Mucosa of rectum (tissue), 2 donors: ENCODE data around the gene PIEZO1.

Experiments
- H3K27ac ChIP-seq, 2 donors: one replicate each; pipeline ENCODE4 v1.7.0; 2013; ENCODE audit warnings: inconsistent platforms in 2 of 2, low read depth in 2 of 2, low read length in 2 of 2
- H3K27me3 ChIP-seq, 2 donors: one replicate each; pipeline ENCODE4 v1.7.0; 2013; ENCODE audit warnings: low read length in 2 of 2; ENCODE audit not compliant: control insufficient read depth in 2 of 2, insufficient read depth in 2 of 2
- H3K36me3 ChIP-seq, 2 donors: one replicate each; pipeline ENCODE4 v1.7.0; 2013; ENCODE audit warnings: low read length in 2 of 2; ENCODE audit not compliant: control insufficient read depth in 2 of 2, insufficient read depth in 2 of 2
- H3K4me1 ChIP-seq, 2 donors: one replicate each; pipeline ENCODE4 v1.7.0; 2013; ENCODE audit warnings: low read length in 2 of 2, mild to moderate bottlenecking in 1 of 2; ENCODE audit not compliant: control insufficient read depth in 2 of 2, insufficient read depth in 2 of 2
- H3K4me3 ChIP-seq, 2 donors: one replicate each; pipeline ENCODE4 v1.7.0; 2013; ENCODE audit warnings: low read length in 2 of 2
- H3K9ac ChIP-seq, 2 donors: one replicate each; pipeline ENCODE4 v1.7.0; 2013; ENCODE audit warnings: low read length in 2 of 2, low read depth in 1 of 2, mild to moderate bottlenecking in 1 of 2
- H3K9me3 ChIP-seq, 2 donors: one replicate each; pipeline ENCODE4 v1.7.0; 2013; ENCODE audit warnings: low read length in 2 of 2; ENCODE audit not compliant: control insufficient read depth in 2 of 2
- donor health status: healthy.
- donor health status: Normal muscosa, but diverticular disease.

The PIEZO1 gene

GRCh38 chr16:88766975-88767374, 18.0 kb downstream of the PIEZO1 start:
- Histone ChIP-seq H3K9me3 (no peaks in the 10 kb centered on the region), H3K4me3 (no peak overlapping the region), H3K27ac (no peak overlapping the region), H3K36me3 (no peaks in the 10 kb centered on the region), H3K9ac (no peak overlapping the region), H3K27me3 (no peaks in the 10 kb centered on the region), H3K4me1 (peaks cover 49 to 58% of the 10 kb centered on the region in 2 donors)

- no peak overlapping the region for H3K4me3 ChIP-seq
- H3K27ac ChIP-seq = no peak overlapping the region
These were observed 20.1 kb downstream of the PIEZO1 start for GRCh38 chr16:88764913-88765349.

GRCh38 chr16:88764080-88764479, 20.9 kb downstream of the PIEZO1 start:
- Histone ChIP-seq H3K4me1 (peaks cover 45 to 65% of the 10 kb centered on the region in 2 donors), H3K27me3 (no peaks in the 10 kb centered on the region), H3K9me3 (no peaks in the 10 kb centered on the region), H3K4me3 (no peak overlapping the region), H3K9ac (no peak overlapping the region), H3K36me3 (no peaks in the 10 kb centered on the region), H3K27ac (no peak overlapping the region)

More at GRCh38 chr16:88764913-88765349, 20.1 kb downstream of the PIEZO1 start:
- Histone ChIP-seq H3K4me1 (peaks cover 49 to 61% of the 10 kb centered on the region in 2 donors), H3K9me3 (no peaks in the 10 kb centered on the region), H3K9ac (no peak overlapping the region), H3K36me3 (no peaks in the 10 kb centered on the region), H3K27me3 (no peaks in the 10 kb centered on the region)

- H3K27ac ChIP-seq = peak overlapping the region in 1 of 2 donors; percentile 1
These were observed 21.4 kb downstream of the PIEZO1 start for GRCh38 chr16:88763502-88764053.

GRCh38 chr16:88762941-88763340, 22.1 kb downstream of the PIEZO1 start:
- H3K4me3 ChIP-seq = no peak overlapping the region
- peak overlapping the region in 1 of 2 donors; percentile 1 for H3K27ac ChIP-seq
- no peaks in the 10 kb centered on the region for H3K9me3 ChIP-seq
- H3K27me3 ChIP-seq = no peaks in the 10 kb centered on the region
- H3K36me3 ChIP-seq = no peaks in the 10 kb centered on the region
- H3K4me1 ChIP-seq = peaks cover 36 to 60% of the 10 kb centered on the region in 2 donors
- no peak overlapping the region for H3K9ac ChIP-seq

More at GRCh38 chr16:88763502-88764053, 21.4 kb downstream of the PIEZO1 start:
- H3K4me1 ChIP-seq = peaks cover 40 to 65% of the 10 kb centered on the region in 2 donors
- H3K36me3 ChIP-seq = no peaks in the 10 kb centered on the region
- H3K4me3 ChIP-seq = no peak overlapping the region
- no peaks in the 10 kb centered on the region for H3K9me3 ChIP-seq
- H3K27me3 ChIP-seq = no peaks in the 10 kb centered on the region
- no peak overlapping the region for H3K9ac ChIP-seq

GRCh38 chr16:88762258-88762870, 22.7 kb downstream of the PIEZO1 start:
- Histone ChIP-seq H3K36me3 (no peaks in the 10 kb centered on the region), H3K27ac (peak overlapping the region in 1 of 2 donors; percentile 22), H3K9ac (peak overlapping the region in 1 of 2 donors; percentile 26), H3K4me3 (no peak overlapping the region), H3K4me1 (peaks cover 30 to 54% of the 10 kb centered on the region in 2 donors), H3K9me3 (no peaks in the 10 kb centered on the region), H3K27me3 (no peaks in the 10 kb centered on the region)

- Histone ChIP-seq H3K36me3 (no peaks in the 10 kb centered on the region), H3K9ac (peak overlapping the region in 1 of 2 donors; percentile 26), H3K27me3 (no peaks in the 10 kb centered on the region), H3K4me3 (no peak overlapping the region), H3K27ac (peak overlapping the region in 1 of 2 donors; percentile 22), H3K9me3 (no peaks in the 10 kb centered on the region), H3K4me1 (peaks cover 29 to 53% of the 10 kb centered on the region in 2 donors)
These were observed 23.2 kb downstream of the PIEZO1 start for GRCh38 chr16:88761830-88762229.

GRCh38 chr16:88761143-88761534, 23.9 kb downstream of the PIEZO1 start:
- Histone ChIP-seq H3K36me3 (no peaks in the 10 kb centered on the region), H3K4me3 (peak overlapping the region in 1 of 2 donors; percentile 6), H3K9me3 (no peaks in the 10 kb centered on the region), H3K4me1 (peaks cover 29 to 53% of the 10 kb centered on the region in 2 donors), H3K27me3 (no peaks in the 10 kb centered on the region), H3K27ac (peak overlapping the region; percentile 40 to 71), H3K9ac (no peak overlapping the region)

GRCh38 chr16:88760424-88761142, 24.4 kb downstream of the PIEZO1 start:
- Histone ChIP-seq H3K27me3 (no peaks in the 10 kb centered on the region), H3K4me3 (peak overlapping the region in 1 of 2 donors; percentile 18), H3K27ac (peak overlapping the region; percentile 71 to 75), H3K4me1 (peaks cover 29 to 56% of the 10 kb centered on the region in 2 donors), H3K9ac (peak overlapping the region in 1 of 2 donors; percentile 53), H3K36me3 (no peaks in the 10 kb centered on the region), H3K9me3 (no peaks in the 10 kb centered on the region)

GRCh38 chr16:88759976-88760350, 25.1 kb downstream of the PIEZO1 start:
- Histone ChIP-seq H3K4me1 (peaks cover 29 to 56% of the 10 kb centered on the region in 2 donors), H3K27me3 (no peaks in the 10 kb centered on the region)

More at GRCh38 chr16:88759976-88760350, 25.1 kb downstream of the PIEZO1 start:
- Histone ChIP-seq H3K9ac (peak overlapping the region in 1 of 2 donors; percentile 61), H3K4me3 (no peak overlapping the region), H3K36me3 (no peaks in the 10 kb centered on the region), H3K27ac (peak overlapping the region; percentile 71 to 75), H3K9me3 (no peaks in the 10 kb centered on the region)
